Right ventricle myocardium superior (tissue), 1 donor: ENCODE results near the gene ATP13A1. TPM values are rescaled to one million over a fixed set of nuclear protein-coding genes. Genes with fewer than 3 reads are reported as not detected.
"Not testable (repeated sequence)": the region's sequence is repeated elsewhere in the genome, so short reads cannot be mapped to it uniquely, and the experiment has no call there.

Source experiments
- ATAC-seq: fragments of 200-7000 bp; cut with Tn5 transposase; one replicate; pipeline ENCODE4 v1.9.1; 2020; ENCODE audit warnings: mild to moderate bottlenecking; ENCODE audit not compliant: poor library complexity
- DNase-seq: peaks from one replicate; pipeline ENCODE4 v3.0.0-alpha.2; 2020
- intact Hi-C: fragments of 100-400 bp; cut with DNase I; formaldehyde crosslinking; loops from one replicate; pipeline ENCODE4 v1.11.2; 2022
- total RNA-seq: library from RNA; stranded (reverse); fragmentation: NEBNext Ultra II Directional; extraction: Animal tissue kit (Norgen Biotek cat#: 25700); gene quantifications from one replicate; pipeline ENCODE4 v1.2.1, GENCODE V29; 2021
- donor health status: DM: no; HTN: yes; CAD: no; lungs with severe emphysema.

The ATP13A1 gene
- total RNA-seq, 1 donor from 2014 or later: 16.2 TPM

GRCh38 chr19:19668230-19669012, 4.9 kb upstream of the ATP13A1 start, which contains the start of gene ZNF101:
TSS of gene ZNF101 (plus strand) at chr19:19668839. CDS start at chr19:19668964, 125 bp downstream.
- intact Hi-C loops: no loop called here
- ATAC-seq: peak; percentile 89
- peak; percentile 95 for DNase-seq

GRCh38 chr19:19665420-19665948, 2.0 kb upstream of the ATP13A1 start:
- ATAC-seq, DNase-seq, intact Hi-C loops: not testable (repeated sequence)

GRCh38 chr19:19662871-19663255, 613 bp downstream of the ATP13A1 start:
- intact Hi-C loops: no loop called here
- no peak for DNase-seq

GRCh38 chr19:19662344-19662743, 1.1 kb downstream of the ATP13A1 start:
- intact Hi-C loops: no loop called here

More at GRCh38 chr19:19662871-19663255, 613 bp downstream of the ATP13A1 start:
- no peak for ATAC-seq

GRCh38 chr19:19661675-19662251, 1.7 kb downstream of the ATP13A1 start:
- ATAC-seq (no peak), DNase-seq (peak; percentile 37)
- intact Hi-C loops: no loop called here

More at GRCh38 chr19:19662344-19662743, 1.1 kb downstream of the ATP13A1 start:
- ATAC-seq: no peak
- DNase-seq: peak; percentile 21

- peak; percentile 37 for DNase-seq
- intact Hi-C loops: no loop called here
- ATAC-seq: no peak
These were observed 2.3 kb downstream of the ATP13A1 start for GRCh38 chr19:19661141-19661674.

GRCh38 chr19:19659646-19660245, 3.7 kb downstream of the ATP13A1 start:
- no peak for ATAC-seq
- peak; percentile 14 for DNase-seq
- intact Hi-C loops: no loop called here

GRCh38 chr19:19657397-19657783, 6.1 kb downstream of the ATP13A1 start:
- intact Hi-C loops: no loop called here
- ATAC-seq: no peak
- peak; percentile 37 for DNase-seq

- intact Hi-C loops: no loop called here
- no peak for ATAC-seq
- DNase-seq: peak; percentile 30
These were observed 6.8 kb downstream of the ATP13A1 start for GRCh38 chr19:19656451-19657396.

GRCh38 chr19:19655641-19656343, 7.7 kb downstream of the ATP13A1 start:
- ATAC-seq: no peak
- intact Hi-C loops: no loop called here
- DNase-seq: peak; percentile 19

GRCh38 chr19:19655051-19655594, 8.4 kb downstream of the ATP13A1 start:
- ATAC-seq (no peak), DNase-seq (peak; percentile 29)
- intact Hi-C loops: no loop called here

- no peak for DNase-seq
- ATAC-seq: no peak
- intact Hi-C loops: no loop called here
These were observed 9.0 kb downstream of the ATP13A1 start for GRCh38 chr19:19654441-19654840.

- ATAC-seq: no peak
- intact Hi-C loops: no loop called here
- DNase-seq: no peak
These were observed 9.8 kb downstream of the ATP13A1 start for GRCh38 chr19:19653597-19654147.

GRCh38 chr19:19652482-19653295, 10.8 kb downstream of the ATP13A1 start:
- DNase-seq: no peak

GRCh38 chr19:19651076-19651475, 12.4 kb downstream of the ATP13A1 start:
- intact Hi-C loops: no loop called here
- ATAC-seq (peak; percentile 74), DNase-seq (peak; percentile 68)

More at GRCh38 chr19:19652482-19653295, 10.8 kb downstream of the ATP13A1 start:
- intact Hi-C loops: no loop called here
- ATAC-seq: no peak

GRCh38 chr19:19650331-19650730, 13.1 kb downstream of the ATP13A1 start:
- no peak for DNase-seq
- intact Hi-C loops: no loop called here
- no peak for ATAC-seq
